ENCODE data around the gene KBTBD7. TPM values are rescaled to one million over a fixed set of nuclear protein-coding genes. Genes with fewer than 3 reads are reported as not detected.
A peak's percentile ranks its signal among the peaks of the same experiment; 100 is the strongest.

KBTBD7 gene
- total RNA-seq, 1 donor from 2014 or later = 14.3 TPM

DNA sequence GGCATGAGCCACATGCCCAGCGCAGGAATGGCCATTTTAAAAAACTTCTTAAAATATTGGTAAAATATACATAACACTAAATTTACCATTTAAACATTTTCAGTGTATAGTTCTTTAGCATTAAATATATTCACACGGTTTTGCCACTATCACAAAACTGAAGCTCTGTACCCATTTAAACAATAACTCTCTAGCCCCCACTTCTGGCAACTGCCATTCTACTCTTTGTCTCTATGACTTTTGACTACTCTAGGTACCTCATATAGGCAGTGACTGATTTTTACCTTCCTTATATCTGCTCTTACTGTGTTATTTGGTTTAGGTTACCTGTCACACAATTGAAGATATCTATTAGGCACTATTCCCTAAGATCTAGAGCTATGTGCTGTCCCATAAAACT, 2.3 kb upstream of the KBTBD7 start:
- H3K4me1 Mint-ChIP-seq = peaks cover 19% of the 10 kb centered on the region
- peaks cover 21% of the 10 kb centered on the region for H3K36me3 Mint-ChIP-seq (ENCODE audit: low read depth)
- no peak for DNase-seq (ENCODE audit: low read depth, low spot score)
- TF ChIP-seq CTCF (conservative IDR thresholded peaks at IDR 0.05) = peak; percentile 18
- H3K27me3 Mint-ChIP-seq (ENCODE audit: low read depth) = no peaks in the 10 kb centered on the region
- H3K27ac Mint-ChIP-seq (ENCODE audit: unreplicated experiment) = no peak overlapping the region
- peaks cover 10% of the 10 kb centered on the region for H3K9me3 Mint-ChIP-seq
- H3K4me3 Mint-ChIP-seq = no peak overlapping the region

DNA sequence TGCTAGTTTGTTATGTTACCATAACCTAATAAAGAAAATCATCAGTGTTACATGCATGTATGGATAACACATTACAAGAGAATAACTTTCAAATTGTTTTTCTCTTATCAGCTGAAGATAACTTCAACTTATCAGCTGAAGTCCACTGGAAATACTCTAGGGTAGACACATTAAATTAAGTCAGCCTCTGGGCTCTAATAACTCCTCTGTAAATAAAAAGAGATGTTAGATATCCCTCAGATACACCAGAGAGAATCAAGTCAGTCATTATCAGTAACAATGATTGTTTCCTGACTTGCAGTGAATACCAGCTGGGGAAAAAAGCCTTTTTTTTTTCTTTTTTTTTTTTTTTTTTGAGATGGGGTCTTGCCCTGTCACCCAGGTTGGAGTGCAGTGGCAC, 1.6 kb upstream of the KBTBD7 start:
- H3K4me1 Mint-ChIP-seq = peaks cover 20% of the 10 kb centered on the region
- peaks cover 10% of the 10 kb centered on the region for H3K9me3 Mint-ChIP-seq
- no peak overlapping the region for H3K4me3 Mint-ChIP-seq
- H3K27ac Mint-ChIP-seq (ENCODE audit: unreplicated experiment) = no peak overlapping the region
- no peaks in the 10 kb centered on the region for H3K27me3 Mint-ChIP-seq (ENCODE audit: low read depth)
- peaks cover 22% of the 10 kb centered on the region for H3K36me3 Mint-ChIP-seq (ENCODE audit: low read depth)
- TF ChIP-seq CTCF (conservative IDR thresholded peaks at IDR 0.05) = no peak
- no peak for DNase-seq (ENCODE audit: low read depth, low spot score)

DNA sequence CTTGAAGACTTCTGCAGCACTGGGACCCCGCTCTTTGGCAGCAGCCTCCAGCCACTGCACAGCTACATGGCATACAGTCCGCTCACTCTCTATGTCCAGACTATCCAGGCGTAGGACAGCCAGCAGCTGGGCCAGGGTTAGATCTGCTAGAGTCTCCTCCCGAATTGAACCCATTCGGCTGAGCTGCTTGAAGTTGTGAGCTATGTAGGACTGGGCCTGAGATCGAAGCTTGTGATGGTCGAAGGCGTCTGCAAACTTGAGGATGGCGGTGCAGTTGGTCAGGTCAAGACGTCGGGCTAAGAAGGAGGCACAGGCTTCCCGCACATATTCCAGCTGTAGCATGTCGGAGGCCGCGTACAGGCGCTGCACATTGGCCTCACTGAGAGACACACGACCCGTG, 900 bp downstream of the KBTBD7 start:
- no peak for DNase-seq (ENCODE audit: low read depth, low spot score)
- H3K36me3 Mint-ChIP-seq (ENCODE audit: low read depth) = peaks cover 37% of the 10 kb centered on the region

DNA sequence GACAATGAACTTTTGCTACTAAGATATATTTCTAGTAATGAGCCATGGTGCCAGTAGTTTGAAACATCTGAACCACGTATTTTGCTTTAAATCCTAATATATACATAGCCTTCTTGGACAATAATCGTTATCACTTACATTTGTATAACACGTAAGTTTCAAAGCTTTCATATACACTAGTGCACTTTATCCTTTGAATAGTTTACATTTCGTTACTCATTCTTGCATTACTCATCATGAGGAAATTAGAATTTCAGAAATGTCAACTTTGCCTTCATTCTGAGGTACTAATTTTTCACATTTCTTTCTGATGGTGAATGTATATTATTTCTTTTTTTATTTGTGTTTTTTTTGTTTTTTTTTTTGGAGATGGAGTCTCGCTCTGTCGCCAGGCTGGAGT, 5.8 kb downstream of the KBTBD7 start:
- no peak for TF ChIP-seq CTCF (conservative IDR thresholded peaks at IDR 0.05)
- peaks cover 14% of the 10 kb centered on the region for H3K9me3 Mint-ChIP-seq
- peaks cover 33% of the 10 kb centered on the region for H3K36me3 Mint-ChIP-seq (ENCODE audit: low read depth)
- DNase-seq (ENCODE audit: low read depth, low spot score) = no peak
- no peak overlapping the region for H3K27ac Mint-ChIP-seq (ENCODE audit: unreplicated experiment)
- H3K4me1 Mint-ChIP-seq = peaks cover 14% of the 10 kb centered on the region
- no peak overlapping the region for H3K4me3 Mint-ChIP-seq
- H3K27me3 Mint-ChIP-seq (ENCODE audit: low read depth) = no peaks in the 10 kb centered on the region

More for the DNA sequence above, 900 bp downstream of the KBTBD7 start:
- H3K4me3 Mint-ChIP-seq = peak overlapping the region; percentile 94
- H3K27ac Mint-ChIP-seq (ENCODE audit: unreplicated experiment) = peak overlapping the region; percentile 88
- TF ChIP-seq CTCF (conservative IDR thresholded peaks at IDR 0.05) = no peak
- H3K27me3 Mint-ChIP-seq (ENCODE audit: low read depth) = no peaks in the 10 kb centered on the region
- peaks cover 17% of the 10 kb centered on the region for H3K9me3 Mint-ChIP-seq
- H3K4me1 Mint-ChIP-seq = peaks cover 23% of the 10 kb centered on the region

DNA sequence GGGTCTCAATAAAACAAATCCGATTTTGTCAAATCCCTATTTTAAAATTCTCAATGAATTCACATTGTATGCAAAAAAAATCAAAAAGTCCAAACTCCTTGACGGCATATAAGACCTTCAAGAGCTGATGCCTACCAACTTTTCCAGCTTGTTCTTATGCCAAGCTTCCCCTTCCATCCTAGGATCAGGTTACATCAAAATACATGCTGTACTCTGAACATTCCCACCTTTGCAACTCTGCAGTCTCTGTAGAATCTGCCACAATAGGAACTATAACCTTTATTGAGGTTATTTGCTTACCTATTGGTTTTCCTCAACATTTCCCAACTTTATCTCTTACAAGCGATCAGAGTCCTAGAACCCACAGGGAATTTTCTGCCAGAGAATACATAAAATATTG, 7.9 kb downstream of the KBTBD7 start:
- no peak for TF ChIP-seq CTCF (conservative IDR thresholded peaks at IDR 0.05)
- Mint-ChIP-seq H3K4me1 (peaks cover 5% of the 10 kb centered on the region), H3K4me3 (no peak overlapping the region), H3K9me3 (peaks cover 7% of the 10 kb centered on the region), H3K36me3 (ENCODE audit: low read depth) (peaks cover 16% of the 10 kb centered on the region), H3K27me3 (ENCODE audit: low read depth) (no peaks in the 10 kb centered on the region), H3K27ac (ENCODE audit: unreplicated experiment) (no peak overlapping the region)
- no peak for DNase-seq (ENCODE audit: low read depth, low spot score)

DNA sequence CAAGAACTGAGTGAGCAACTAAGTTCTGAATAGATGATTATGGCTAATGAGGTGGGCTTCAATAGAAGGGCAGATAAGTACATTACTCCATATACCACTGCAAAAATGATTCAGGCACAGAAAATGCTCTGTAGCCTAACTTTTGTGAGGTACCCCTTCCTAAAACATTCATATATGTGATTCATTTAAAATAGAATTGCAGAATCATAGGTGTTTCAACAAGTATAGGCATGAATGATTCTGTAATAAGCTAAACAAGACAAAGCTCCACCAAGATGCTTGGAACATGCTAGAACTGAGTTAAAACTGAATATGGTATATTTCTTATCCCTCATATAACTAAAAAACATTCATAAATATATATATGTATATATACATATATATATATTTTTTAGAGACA, 12.1 kb downstream of the KBTBD7 start:
- TF ChIP-seq CTCF (conservative IDR thresholded peaks at IDR 0.05) = no peak
- no peaks in the 10 kb centered on the region for H3K27me3 Mint-ChIP-seq (ENCODE audit: low read depth)
- H3K9me3 Mint-ChIP-seq = no peaks in the 10 kb centered on the region
- H3K27ac Mint-ChIP-seq (ENCODE audit: unreplicated experiment) = no peak overlapping the region
- H3K4me1 Mint-ChIP-seq = no peaks in the 10 kb centered on the region
- H3K36me3 Mint-ChIP-seq (ENCODE audit: low read depth) = no peaks in the 10 kb centered on the region
- H3K4me3 Mint-ChIP-seq = no peak overlapping the region
- no peak for DNase-seq (ENCODE audit: low read depth, low spot score)
